GM19099 (cell line): Measurements from ENCODE around the gene CASD1.

ENCODE experiments used
- POLR2A ChIP-seq: IDR thresholded peaks from 3 replicates; pipeline ENCODE4 v1.6.1; 2011; ENCODE audit warnings: low read depth; ENCODE audit not compliant: insufficient read length; ENCODE audit errors: extremely low read depth

CASD1 gene

GRCh38 chr7:94559972-94560371 lies 50.4 kb downstream of the CASD1 start:
- TF ChIP-seq POLR2A = no peak

DNA sequence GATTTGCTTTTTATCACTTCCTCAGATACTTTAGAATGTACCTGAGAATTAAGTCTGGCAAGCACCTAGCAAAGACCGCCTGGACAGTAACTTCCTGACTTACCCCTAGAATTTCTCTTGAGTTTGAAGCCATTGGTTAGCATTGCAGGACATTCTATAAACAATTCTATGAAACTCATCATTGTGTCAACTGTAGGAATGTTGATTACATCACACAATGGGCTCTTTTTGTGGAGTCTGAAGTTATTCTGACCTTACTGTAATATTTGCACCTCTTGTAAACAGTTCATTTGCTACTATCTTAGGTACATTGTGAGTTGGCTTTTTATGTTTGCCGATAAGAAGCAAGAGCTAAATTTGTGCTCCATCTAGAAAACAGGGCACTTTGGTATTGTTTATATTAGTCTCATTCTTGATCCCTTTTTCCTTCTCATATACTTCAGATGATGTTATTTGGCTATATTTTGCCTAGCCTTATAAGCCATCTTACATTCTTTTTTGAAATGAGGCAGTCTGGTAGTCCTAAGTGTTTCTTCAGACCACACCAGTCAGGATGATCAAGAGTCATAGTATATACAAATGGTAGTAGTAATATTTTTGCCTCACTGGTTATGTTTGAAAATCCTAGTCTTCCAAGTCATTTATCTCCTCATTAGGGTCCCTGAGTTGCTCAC lies 52.4 kb downstream of the CASD1 start:
- TF ChIP-seq POLR2A = no peak

DNA sequence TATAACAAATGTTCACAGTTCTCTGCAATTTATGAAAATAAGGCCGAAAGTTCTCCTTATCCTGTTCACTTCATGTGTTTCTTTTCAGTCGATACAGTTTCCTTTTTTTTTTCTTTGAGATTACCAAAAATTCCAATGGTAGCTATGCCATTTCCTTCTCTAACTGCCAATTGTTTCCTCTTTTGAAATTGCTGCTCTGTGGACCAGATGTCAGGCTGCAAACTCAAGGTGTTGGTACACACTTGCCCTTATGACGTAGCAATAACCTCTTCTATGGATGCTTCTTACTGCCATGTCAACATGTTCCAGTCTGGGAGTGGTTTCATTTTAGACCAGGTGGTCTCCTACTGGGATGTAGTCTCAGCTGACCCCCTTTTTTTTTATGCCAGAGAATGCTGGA lies 52.9 kb downstream of the CASD1 start:
- no peak for TF ChIP-seq POLR2A

- TF ChIP-seq POLR2A = no peak
Measured at GRCh38 chr7:94565247-94565894, 55.8 kb downstream of the CASD1 start.

DNA sequence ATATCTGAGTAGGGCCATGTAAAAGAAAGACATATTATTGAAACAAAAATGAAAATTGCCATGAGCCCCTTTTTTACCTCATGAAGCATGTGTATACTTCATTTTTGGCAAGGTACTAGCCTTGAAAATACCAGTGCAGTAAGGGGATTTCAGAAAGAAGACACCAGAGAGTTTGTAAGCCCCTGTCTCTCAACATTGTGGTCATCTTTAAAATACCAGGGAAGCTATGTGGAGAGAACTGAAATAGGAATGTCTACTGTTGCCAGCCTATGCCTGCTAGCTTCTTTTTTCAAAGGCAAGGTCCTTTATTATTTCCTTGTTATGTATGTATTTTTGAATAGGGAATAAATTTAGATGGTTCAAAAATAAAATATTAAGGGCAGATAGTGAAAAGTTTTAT lies 57.8 kb downstream of the CASD1 start:
- no peak for TF ChIP-seq POLR2A

- no peak for TF ChIP-seq POLR2A
Measured at GRCh38 chr7:94571816-94572215, 62.2 kb downstream of the CASD1 start.

DNA sequence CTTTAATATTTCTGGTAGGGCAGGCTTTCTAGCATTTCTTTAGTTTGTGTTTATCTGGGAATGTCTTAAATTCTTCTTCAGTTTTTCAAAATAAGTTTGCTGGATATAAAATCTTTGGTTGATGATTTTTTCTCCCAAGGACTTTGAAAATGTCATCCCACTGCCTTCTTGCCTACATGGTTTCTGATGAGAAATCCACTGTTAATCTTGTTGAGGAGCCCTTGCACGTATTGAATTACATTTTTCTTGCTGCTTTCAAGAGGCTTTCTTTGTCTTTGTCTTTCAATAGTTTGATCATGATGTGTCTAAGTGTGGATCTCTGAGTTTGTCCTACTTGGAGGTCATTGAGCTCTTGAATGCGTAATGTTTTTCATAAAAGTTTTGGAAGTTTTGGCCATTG lies 66.0 kb downstream of the CASD1 start:
- TF ChIP-seq POLR2A = no peak

- TF ChIP-seq POLR2A = no peak
Measured at GRCh38 chr7:94576316-94576715, 66.7 kb downstream of the CASD1 start.

GRCh38 chr7:94577357-94577756 lies 67.7 kb downstream of the CASD1 start:
- no peak for TF ChIP-seq POLR2A

DNA sequence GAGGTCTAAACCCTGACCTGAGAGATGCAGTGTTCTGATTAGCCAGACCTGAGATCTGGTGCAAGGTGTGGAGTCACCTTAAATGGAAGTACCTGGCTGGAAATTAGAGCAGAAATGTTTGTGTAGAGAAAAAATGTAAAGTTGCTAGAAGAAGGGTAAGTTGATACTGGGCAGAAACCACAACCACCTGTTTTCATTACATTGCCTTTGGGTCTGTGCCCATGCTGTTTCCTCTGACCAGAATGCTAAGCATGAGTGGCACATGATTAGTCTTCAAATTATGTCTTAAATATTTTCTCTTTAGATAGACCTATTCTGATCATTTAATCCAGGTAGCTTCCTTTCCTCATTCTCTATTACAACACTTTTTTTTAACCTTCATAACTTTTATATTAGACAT lies 69.0 kb downstream of the CASD1 start:
- no peak for TF ChIP-seq POLR2A

GRCh38 chr7:94579470-94579869 lies 69.9 kb downstream of the CASD1 start:
- TF ChIP-seq POLR2A = no peak

GRCh38 chr7:94580601-94581000 lies 71.0 kb downstream of the CASD1 start:
- no peak for TF ChIP-seq POLR2A

- no peak for TF ChIP-seq POLR2A
Measured at GRCh38 chr7:94584113-94584512, 74.5 kb downstream of the CASD1 start.

GRCh38 chr7:94588075-94588474 lies 78.5 kb downstream of the CASD1 start:
- no peak for TF ChIP-seq POLR2A

DNA sequence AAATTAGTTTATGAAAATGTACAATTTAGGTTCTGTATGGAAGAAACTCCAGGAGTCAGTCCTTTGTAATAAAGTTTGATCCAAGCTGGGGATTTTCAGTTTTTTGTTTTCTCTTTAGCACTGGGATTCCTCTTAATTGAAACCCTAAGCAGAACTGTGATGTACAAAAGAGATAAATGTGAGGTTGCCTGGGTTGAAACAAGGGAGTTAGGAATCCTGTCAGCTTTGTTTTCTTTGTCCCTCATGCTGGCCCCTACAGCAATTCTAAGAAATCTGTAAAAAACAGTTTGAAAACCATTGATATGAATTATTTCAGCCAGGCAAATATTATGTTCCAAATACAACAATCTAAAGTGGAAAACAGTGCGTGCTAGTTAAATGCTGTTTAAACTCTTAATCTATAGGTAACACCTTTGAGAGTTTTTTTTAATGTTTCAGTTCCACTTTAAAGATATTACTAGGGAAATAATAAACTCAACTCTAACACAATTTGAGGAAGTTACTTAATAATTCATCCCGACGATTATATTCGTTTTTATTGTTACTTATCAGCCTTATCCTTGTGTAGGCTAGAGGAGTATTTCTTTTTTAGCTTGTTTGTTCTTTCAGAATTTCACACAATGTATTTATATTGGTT lies 81.0 kb downstream of the CASD1 start:
- TF ChIP-seq POLR2A = no peak

GRCh38 chr7:94591176-94591575 lies 81.6 kb downstream of the CASD1 start:
- no peak for TF ChIP-seq POLR2A
